Mesendoderm (in vitro differentiated cells): Measurements from ENCODE around the gene DYNC1I1.

Source experiments
- DNase-seq: peaks from one replicate; pipeline ENCODE4 v3.0.0; 2013
- H2AK5ac ChIP-seq: 2 replicates; pipeline ENCODE4 v1.6.1; 2013; ENCODE audit warnings: low read length, inconsistent platforms
- H2BK120ac ChIP-seq: 2 replicates; pipeline ENCODE4 v1.6.1; 2013; ENCODE audit warnings: low read depth, mild to moderate bottlenecking, low read length, moderate library complexity, mixed read lengths
- H2BK15ac ChIP-seq: replicated peaks from 2 replicates; pipeline ENCODE4 v1.6.1; 2013; ENCODE audit warnings: low read depth, mild to moderate bottlenecking, moderate library complexity
- H2BK5ac ChIP-seq: 2 replicates; pipeline ENCODE4 v1.6.1; 2013; ENCODE audit warnings: low read length, inconsistent platforms
- H3K18ac ChIP-seq: 2 replicates; pipeline ENCODE4 v1.6.1; 2013; ENCODE audit warnings: mild to moderate bottlenecking, low read length, mixed read lengths
- H3K23ac ChIP-seq: one replicate; pipeline ENCODE4 v1.6.1; 2013; ENCODE audit warnings: low read length
- H3K27ac ChIP-seq: 2 replicates; pipeline ENCODE4 v1.5.1; 2013; ENCODE audit warnings: low read depth, mild to moderate bottlenecking, inconsistent platforms, low read length, moderate library complexity
- H3K27me3 ChIP-seq: 2 replicates; pipeline ENCODE4 v1.6.1; 2013; ENCODE audit warnings: low read length, control low read depth, mild to moderate bottlenecking, inconsistent platforms; ENCODE audit not compliant: insufficient read depth, poor library complexity
- H3K36me3 ChIP-seq: 2 replicates; pipeline ENCODE4 v1.6.1; 2013; ENCODE audit warnings: low read length, inconsistent platforms; ENCODE audit not compliant: control insufficient read depth, insufficient read depth
- H3K4ac ChIP-seq: one replicate; pipeline ENCODE4 v1.6.1; 2013; ENCODE audit warnings: low read depth, mild to moderate bottlenecking, low read length, moderate library complexity
- H3K4me1 ChIP-seq: 2 replicates; pipeline ENCODE4 v1.6.1; 2013; ENCODE audit warnings: low read depth, low read length, inconsistent platforms; ENCODE audit not compliant: control insufficient read depth
- H3K4me2 ChIP-seq: 2 replicates; pipeline ENCODE4 v1.6.1; 2013; ENCODE audit warnings: low read length
- H3K4me3 ChIP-seq: 2 replicates; pipeline ENCODE4 v1.5.1; 2013; ENCODE audit warnings: mild to moderate bottlenecking, low read length
- H3K56ac ChIP-seq: one replicate; pipeline ENCODE4 v1.6.1; 2013; ENCODE audit warnings: low read length
- H3K79me1 ChIP-seq: 2 replicates; pipeline ENCODE4 v1.6.1; 2013; ENCODE audit warnings: low read length, inconsistent platforms
- H3K79me2 ChIP-seq: 2 replicates; pipeline ENCODE4 v1.6.1; 2013; ENCODE audit warnings: mild to moderate bottlenecking, low read length; ENCODE audit not compliant: control insufficient read depth, insufficient read depth
- H3K9ac ChIP-seq: 2 replicates; pipeline ENCODE4 v1.6.1; 2013; ENCODE audit warnings: low read length, inconsistent platforms
- H4K5ac ChIP-seq: one replicate; pipeline ENCODE4 v1.6.1; 2013; ENCODE audit warnings: low read length
- H4K8ac ChIP-seq: one replicate; pipeline ENCODE4 v1.6.1; 2013; ENCODE audit warnings: low read depth, mild to moderate bottlenecking, control low read depth, low read length, moderate library complexity
- WGBS: extraction: QIAGEN DNeasy Blood & Tissue Kit; methylation state at CpG from one replicate; pipeline ENCODE4 v1.1.7; 2013; ENCODE audit warnings: low lambda C conversion rate, missing lambda C conversion rate; ENCODE audit not compliant: insufficient coverage; ENCODE audit errors: extremely low coverage; 5-methylcytosine and 5-hydroxymethylcytosine counted together

Gene DYNC1I1

DNA sequence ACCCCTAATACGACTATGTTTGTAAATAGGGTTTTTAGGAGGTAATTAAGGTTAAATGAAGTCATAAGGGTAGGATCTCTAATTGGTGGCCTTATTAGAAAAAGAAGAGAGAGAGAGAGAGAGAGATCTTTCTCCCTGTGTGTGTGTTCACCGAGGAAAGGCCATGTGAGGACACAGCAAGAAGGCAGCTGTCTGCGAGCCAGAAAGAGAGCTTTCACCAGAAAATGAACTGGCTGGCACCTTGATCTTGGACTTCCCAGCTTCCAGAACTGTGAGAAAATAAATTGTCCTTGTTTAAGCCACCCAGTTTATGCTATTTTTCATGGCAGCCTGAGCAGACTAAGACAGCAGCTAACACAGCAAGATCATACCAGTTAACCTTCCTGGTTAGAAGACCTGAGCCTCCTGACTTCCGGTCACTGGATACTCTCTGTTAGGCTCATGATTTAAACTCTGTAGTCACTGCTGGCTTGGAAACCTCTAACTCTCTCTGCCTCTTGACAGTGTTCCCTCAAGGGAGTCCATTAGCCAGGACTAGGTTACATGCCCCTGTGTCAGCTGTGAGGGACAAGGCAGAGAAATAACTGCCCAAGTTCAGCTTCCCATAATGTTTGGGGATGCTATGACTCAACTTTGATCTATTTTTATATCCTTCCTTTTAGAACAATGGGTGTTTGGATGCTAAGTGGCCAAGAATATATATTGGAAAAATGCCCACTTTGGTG lies 102.3 kb downstream of the DYNC1I1 start:
- no peak overlapping the region for H3K56ac ChIP-seq
- no peak overlapping the region for H2BK15ac ChIP-seq
- no peak overlapping the region for H3K4ac ChIP-seq
- H3K27ac ChIP-seq = no peak overlapping the region
- no peak overlapping the region for H3K23ac ChIP-seq
- no peak overlapping the region for H2BK5ac ChIP-seq
- H3K9ac ChIP-seq = no peak overlapping the region
- no peak overlapping the region for H2AK5ac ChIP-seq
- no CpG with 5 or more reads among the region's 4 CpGs for WGBS
- H3K4me3 ChIP-seq = no peak overlapping the region
- no peak overlapping the region for H4K5ac ChIP-seq
- H3K18ac ChIP-seq = no peak overlapping the region
- H2BK120ac ChIP-seq = no peak overlapping the region
- no peaks in the 10 kb centered on the region for H3K79me2 ChIP-seq
- H3K4me2 ChIP-seq = no peak overlapping the region
- H3K4me1 ChIP-seq = no peaks in the 10 kb centered on the region
- H3K79me1 ChIP-seq = no peaks in the 10 kb centered on the region
- H3K36me3 ChIP-seq = no peaks in the 10 kb centered on the region
- no peak overlapping the region for H4K8ac ChIP-seq
- no peaks in the 10 kb centered on the region for H3K27me3 ChIP-seq
- no peak for DNase-seq

DNA sequence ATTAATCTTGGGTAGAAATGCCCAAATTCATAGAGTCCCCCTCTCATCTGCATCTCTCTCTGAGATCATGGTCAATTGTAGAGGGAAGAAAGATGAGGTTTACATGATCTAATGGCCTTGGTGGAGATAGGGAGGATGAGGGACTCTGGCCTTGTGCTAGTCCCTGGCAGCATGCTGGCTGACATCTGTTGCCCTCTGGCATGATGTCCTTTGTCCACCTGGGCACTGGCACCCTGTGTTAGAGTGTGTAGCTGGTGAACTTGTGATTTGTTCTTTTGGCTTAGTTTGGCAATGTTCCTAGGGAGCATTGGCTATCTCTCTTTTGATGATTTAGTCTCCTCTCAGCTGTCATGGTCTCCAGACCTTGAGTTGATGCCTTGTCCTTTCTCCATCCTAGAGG lies 103.2 kb downstream of the DYNC1I1 start:
- no peaks in the 10 kb centered on the region for H3K27me3 ChIP-seq
- no peaks in the 10 kb centered on the region for H3K36me3 ChIP-seq
- H3K4ac ChIP-seq = no peak overlapping the region
- no peak overlapping the region for H2BK15ac ChIP-seq
- no peak overlapping the region for H3K4me3 ChIP-seq
- H3K23ac ChIP-seq = no peak overlapping the region
- no peaks in the 10 kb centered on the region for H3K79me2 ChIP-seq
- H4K5ac ChIP-seq = no peak overlapping the region
- H2BK120ac ChIP-seq = no peak overlapping the region
- H3K79me1 ChIP-seq = no peaks in the 10 kb centered on the region
- H3K18ac ChIP-seq = no peak overlapping the region
- no peak overlapping the region for H3K9ac ChIP-seq
- no peak for DNase-seq
- H2AK5ac ChIP-seq = no peak overlapping the region
- H3K27ac ChIP-seq = no peak overlapping the region
- H3K4me1 ChIP-seq = no peaks in the 10 kb centered on the region
- no peak overlapping the region for H3K4me2 ChIP-seq
- H3K56ac ChIP-seq = no peak overlapping the region
- H2BK5ac ChIP-seq = no peak overlapping the region
- no peak overlapping the region for H4K8ac ChIP-seq

DNA sequence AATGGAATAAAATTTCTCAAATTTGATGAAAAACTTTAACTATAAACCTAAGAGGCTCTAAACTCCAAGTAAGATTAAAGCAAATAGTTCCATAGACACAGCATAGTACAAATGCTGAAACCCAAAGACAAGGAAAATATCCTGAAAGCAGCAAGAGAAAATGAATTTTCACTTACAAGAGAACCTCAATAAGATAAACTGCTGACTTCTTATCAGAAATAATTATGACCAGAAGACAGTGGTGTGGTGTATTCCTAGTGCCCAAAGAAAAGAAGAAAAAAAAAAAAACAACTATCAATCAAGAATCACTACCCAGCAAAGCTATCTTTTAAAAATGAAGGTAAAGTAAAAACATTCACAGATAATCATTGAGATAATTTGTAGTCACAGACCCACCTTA lies 106.3 kb downstream of the DYNC1I1 start:
- no peak overlapping the region for H3K56ac ChIP-seq
- H3K4ac ChIP-seq = no peak overlapping the region
- no peaks in the 10 kb centered on the region for H3K4me1 ChIP-seq
- no peaks in the 10 kb centered on the region for H3K79me2 ChIP-seq
- H3K4me2 ChIP-seq = no peak overlapping the region
- no peaks in the 10 kb centered on the region for H3K79me1 ChIP-seq
- H3K23ac ChIP-seq = no peak overlapping the region
- no peak overlapping the region for H2BK15ac ChIP-seq
- H3K18ac ChIP-seq = no peak overlapping the region
- no peak overlapping the region for H2BK5ac ChIP-seq
- no peaks in the 10 kb centered on the region for H3K36me3 ChIP-seq
- no peak overlapping the region for H3K27ac ChIP-seq
- no peak overlapping the region for H4K8ac ChIP-seq
- H3K9ac ChIP-seq = no peak overlapping the region
- no peak overlapping the region for H2BK120ac ChIP-seq
- H3K4me3 ChIP-seq = no peak overlapping the region
- no peak overlapping the region for H4K5ac ChIP-seq
- no peaks in the 10 kb centered on the region for H3K27me3 ChIP-seq
- DNase-seq = no peak
- H2AK5ac ChIP-seq = no peak overlapping the region

DNA sequence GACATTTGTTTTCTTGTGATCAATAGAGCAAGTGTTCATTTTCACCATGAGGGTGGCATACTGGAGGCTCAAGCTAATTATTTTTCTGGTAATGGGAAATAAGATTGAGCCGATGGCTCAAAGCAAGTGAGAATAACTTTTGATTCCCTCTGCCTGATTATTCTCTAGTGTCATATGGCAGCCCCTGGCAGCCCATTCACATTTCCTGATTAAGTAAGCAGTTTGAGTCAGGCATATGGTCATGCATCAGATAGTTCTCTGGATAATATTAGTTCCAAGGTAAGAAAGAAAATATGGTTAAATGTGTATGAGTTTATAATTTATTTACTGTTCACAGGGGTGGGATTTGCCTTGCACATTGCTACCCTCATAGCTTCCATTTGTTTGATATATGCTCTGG lies 109.2 kb downstream of the DYNC1I1 start:
- no peaks in the 10 kb centered on the region for H3K27me3 ChIP-seq
- H3K36me3 ChIP-seq = no peaks in the 10 kb centered on the region
- H2AK5ac ChIP-seq = no peak overlapping the region
- H2BK15ac ChIP-seq = no peak overlapping the region
- H3K23ac ChIP-seq = no peak overlapping the region
- no peak overlapping the region for H3K4ac ChIP-seq
- no peak overlapping the region for H3K4me3 ChIP-seq
- H2BK120ac ChIP-seq = no peak overlapping the region
- no peak for DNase-seq
- no peak overlapping the region for H3K56ac ChIP-seq
- no peak overlapping the region for H2BK5ac ChIP-seq
- H3K18ac ChIP-seq = no peak overlapping the region
- no peak overlapping the region for H3K9ac ChIP-seq
- no peaks in the 10 kb centered on the region for H3K79me2 ChIP-seq
- H4K5ac ChIP-seq = no peak overlapping the region
- H3K4me1 ChIP-seq = no peaks in the 10 kb centered on the region
- no peak overlapping the region for H4K8ac ChIP-seq
- WGBS = no CpG with 5 or more reads among the region's 1 CpG
- H3K79me1 ChIP-seq = no peaks in the 10 kb centered on the region
- H3K4me2 ChIP-seq = no peak overlapping the region
- no peak overlapping the region for H3K27ac ChIP-seq

DNA sequence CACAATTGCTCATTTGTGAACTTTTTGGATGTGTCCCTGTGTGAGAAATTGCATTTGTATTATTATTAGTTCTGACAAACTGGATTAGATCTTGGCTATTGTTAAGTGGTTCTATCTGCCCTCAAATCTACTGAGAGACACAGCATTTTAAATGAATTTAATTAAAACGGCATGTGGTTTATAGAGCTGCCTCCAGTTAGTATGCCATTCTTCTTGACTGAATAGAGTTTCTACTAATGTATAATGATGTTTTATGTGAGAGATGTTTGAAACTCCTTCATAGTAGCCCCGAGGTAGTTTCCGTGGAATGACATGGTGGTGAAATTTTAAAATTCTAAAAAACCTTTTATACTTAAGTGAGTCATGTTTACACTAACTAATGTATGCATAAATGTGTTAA lies 110.9 kb downstream of the DYNC1I1 start:
- Histone ChIP-seq H3K56ac (no peak overlapping the region), H3K23ac (no peak overlapping the region), H3K4me3 (no peak overlapping the region), H2BK15ac (no peak overlapping the region), H3K4me1 (no peaks in the 10 kb centered on the region), H3K79me2 (no peaks in the 10 kb centered on the region), H2AK5ac (no peak overlapping the region), H3K18ac (no peak overlapping the region), H3K36me3 (no peaks in the 10 kb centered on the region), H3K79me1 (no peaks in the 10 kb centered on the region), H3K27ac (no peak overlapping the region), H4K8ac (no peak overlapping the region), H3K4ac (no peak overlapping the region), H2BK5ac (no peak overlapping the region), H4K5ac (no peak overlapping the region), H2BK120ac (no peak overlapping the region), H3K9ac (no peak overlapping the region), H3K27me3 (no peaks in the 10 kb centered on the region), H3K4me2 (no peak overlapping the region)
- DNase-seq = no peak
- no CpG with 5 or more reads among the region's 3 CpGs for WGBS

DNA sequence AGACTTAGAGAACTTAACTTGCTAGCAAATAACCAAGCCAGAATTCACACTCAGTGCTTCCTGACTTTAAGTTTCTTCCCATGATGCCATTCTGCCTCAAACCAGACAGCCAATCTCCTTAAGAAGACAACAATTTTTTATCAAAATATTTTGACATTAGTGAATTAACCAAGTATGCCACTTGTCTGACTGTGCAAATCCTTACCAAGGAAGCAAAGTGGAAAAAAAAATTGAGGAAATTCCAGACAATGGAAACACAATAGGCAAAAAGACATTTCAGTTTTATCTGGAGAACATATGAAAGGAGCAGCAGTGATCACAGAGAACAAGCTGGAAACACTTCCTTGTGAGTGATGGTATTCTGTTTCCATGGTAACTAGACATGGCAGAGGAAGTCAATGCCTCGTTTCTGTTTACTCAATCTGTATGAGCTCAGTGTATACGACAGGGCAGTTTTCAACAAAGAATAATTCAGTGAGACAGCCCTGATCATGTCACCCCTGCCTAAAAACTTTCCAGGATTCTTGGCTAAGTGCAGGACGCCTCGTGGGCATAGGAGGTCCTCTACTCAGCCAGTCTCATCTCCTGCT lies 114.2 kb downstream of the DYNC1I1 start:
- H2BK120ac ChIP-seq = no peak overlapping the region
- no peaks in the 10 kb centered on the region for H3K27me3 ChIP-seq
- no peak overlapping the region for H3K4ac ChIP-seq
- H3K36me3 ChIP-seq = no peaks in the 10 kb centered on the region
- peak; percentile 67 for DNase-seq
- H3K56ac ChIP-seq = no peak overlapping the region
- H2BK15ac ChIP-seq = no peak overlapping the region
- no peak overlapping the region for H3K18ac ChIP-seq
- no peak overlapping the region for H3K27ac ChIP-seq
- no peak overlapping the region for H4K8ac ChIP-seq
- no peak overlapping the region for H3K23ac ChIP-seq
- no peak overlapping the region for H2AK5ac ChIP-seq
- H3K9ac ChIP-seq = no peak overlapping the region
- no peak overlapping the region for H3K4me3 ChIP-seq
- WGBS = no CpG with 5 or more reads among the region's 4 CpGs
- H3K79me2 ChIP-seq = no peaks in the 10 kb centered on the region
- no peak overlapping the region for H2BK5ac ChIP-seq
- H3K79me1 ChIP-seq = no peaks in the 10 kb centered on the region
- no peak overlapping the region for H3K4me2 ChIP-seq
- no peak overlapping the region for H4K5ac ChIP-seq
- H3K4me1 ChIP-seq = no peaks in the 10 kb centered on the region
